GM12874 (cell line): ENCODE measurements around the gene ZNF474.

Source experiments
- TF ChIP-seq, protein P1 (sequence below): IDR thresholded peaks from 2 replicates; pipeline ENCODE4 v1.5.1; 2011; ENCODE audit warnings: low read depth, mild to moderate bottlenecking, control low read depth, low read length, moderate library complexity; ENCODE audit not compliant: insufficient read depth

Gene ZNF474

DNA sequence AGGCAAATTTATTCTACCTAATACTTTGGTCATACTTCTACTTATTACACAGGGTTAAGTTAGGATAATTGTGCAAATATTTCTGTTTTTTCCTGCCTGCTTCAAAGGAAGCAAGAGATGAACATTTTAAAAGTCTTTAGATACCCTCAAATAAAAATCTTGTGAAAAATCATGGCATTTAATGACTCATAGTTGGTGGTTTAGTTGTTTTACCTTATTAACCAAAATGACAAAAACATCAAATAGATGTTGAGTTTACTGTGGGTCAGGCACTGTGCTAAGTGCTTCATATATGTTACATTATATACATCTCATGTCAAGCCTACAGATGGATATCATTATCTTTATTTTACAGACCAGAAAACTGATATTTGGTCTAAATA is 54.4 kb downstream of the ZNF474 start:
- TF ChIP-seq, protein P1, sequence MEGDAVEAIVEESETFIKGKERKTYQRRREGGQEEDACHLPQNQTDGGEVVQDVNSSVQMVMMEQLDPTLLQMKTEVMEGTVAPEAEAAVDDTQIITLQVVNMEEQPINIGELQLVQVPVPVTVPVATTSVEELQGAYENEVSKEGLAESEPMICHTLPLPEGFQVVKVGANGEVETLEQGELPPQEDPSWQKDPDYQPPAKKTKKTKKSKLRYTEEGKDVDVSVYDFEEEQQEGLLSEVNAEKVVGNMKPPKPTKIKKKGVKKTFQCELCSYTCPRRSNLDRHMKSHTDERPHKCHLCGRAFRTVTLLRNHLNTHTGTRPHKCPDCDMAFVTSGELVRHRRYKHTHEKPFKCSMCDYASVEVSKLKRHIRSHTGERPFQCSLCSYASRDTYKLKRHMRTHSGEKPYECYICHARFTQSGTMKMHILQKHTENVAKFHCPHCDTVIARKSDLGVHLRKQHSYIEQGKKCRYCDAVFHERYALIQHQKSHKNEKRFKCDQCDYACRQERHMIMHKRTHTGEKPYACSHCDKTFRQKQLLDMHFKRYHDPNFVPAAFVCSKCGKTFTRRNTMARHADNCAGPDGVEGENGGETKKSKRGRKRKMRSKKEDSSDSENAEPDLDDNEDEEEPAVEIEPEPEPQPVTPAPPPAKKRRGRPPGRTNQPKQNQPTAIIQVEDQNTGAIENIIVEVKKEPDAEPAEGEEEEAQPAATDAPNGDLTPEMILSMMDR = no peak

DNA sequence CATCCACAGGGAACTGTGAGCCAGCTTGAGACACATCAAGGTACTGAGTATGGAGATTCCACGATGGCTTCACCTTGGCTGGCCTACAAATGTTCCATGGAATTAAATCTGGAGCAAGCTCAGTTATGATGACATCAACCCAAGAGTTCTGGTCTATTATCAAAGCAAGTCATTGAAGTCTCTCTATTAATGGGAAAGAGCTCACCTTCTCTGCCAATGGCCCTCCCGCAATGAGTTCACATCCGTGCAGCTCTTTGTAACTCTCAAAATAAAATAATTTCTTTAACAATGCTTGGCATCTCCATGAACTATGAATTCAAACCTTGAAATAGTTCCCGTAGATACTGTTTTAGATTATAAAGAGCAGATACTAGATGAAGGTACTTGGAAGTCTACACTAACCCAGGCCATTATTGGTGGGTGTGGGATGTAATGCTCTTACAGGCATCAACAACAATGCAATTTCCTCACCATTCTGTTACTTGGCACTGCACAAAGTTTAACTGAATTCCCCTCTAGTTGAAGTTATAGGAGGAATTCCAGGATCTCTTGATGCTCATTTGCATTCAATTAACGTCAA is 55.4 kb downstream of the ZNF474 start:
- TF ChIP-seq, protein P1 = no peak

DNA sequence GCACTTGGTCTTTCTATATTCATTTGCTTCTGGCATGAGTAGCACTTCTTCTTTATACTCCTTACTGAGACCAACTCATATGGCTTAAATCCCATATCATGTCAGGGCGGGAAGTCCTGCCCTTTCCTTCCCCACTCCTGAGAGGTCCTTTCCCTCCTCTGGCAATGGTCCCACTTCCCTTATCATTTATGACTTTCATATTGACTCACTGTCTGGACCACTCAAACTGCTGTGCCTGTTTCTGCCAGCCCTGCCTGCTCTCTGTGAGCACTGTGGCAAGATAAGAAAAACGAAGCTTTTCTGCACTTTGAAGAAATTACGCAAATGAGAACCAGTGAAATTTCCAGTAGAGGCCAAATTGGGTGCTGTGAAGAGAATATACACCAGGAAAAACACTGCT is 58.1 kb downstream of the ZNF474 start:
- TF ChIP-seq, protein P1 = no peak

DNA sequence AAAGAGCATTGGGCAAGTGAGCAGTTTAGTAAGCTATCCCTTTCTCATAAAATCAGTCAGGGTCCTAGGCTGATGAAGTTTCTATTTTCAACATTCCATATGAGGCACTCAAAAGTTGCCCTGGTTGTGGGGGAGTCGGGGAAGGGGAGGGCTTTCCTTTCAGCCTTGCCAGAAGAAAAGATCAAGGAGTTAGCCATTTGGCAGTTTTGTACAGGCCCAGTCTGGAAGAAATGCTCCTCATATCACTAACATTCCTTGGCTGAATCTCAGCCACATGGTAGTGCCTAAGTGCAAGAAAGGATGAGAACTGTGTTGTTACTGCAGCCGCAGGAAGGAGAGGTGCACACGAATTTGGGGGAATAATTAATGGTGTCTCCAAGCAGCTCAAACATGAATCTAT is 60.8 kb downstream of the ZNF474 start:
- TF ChIP-seq, protein P1 = no peak

DNA sequence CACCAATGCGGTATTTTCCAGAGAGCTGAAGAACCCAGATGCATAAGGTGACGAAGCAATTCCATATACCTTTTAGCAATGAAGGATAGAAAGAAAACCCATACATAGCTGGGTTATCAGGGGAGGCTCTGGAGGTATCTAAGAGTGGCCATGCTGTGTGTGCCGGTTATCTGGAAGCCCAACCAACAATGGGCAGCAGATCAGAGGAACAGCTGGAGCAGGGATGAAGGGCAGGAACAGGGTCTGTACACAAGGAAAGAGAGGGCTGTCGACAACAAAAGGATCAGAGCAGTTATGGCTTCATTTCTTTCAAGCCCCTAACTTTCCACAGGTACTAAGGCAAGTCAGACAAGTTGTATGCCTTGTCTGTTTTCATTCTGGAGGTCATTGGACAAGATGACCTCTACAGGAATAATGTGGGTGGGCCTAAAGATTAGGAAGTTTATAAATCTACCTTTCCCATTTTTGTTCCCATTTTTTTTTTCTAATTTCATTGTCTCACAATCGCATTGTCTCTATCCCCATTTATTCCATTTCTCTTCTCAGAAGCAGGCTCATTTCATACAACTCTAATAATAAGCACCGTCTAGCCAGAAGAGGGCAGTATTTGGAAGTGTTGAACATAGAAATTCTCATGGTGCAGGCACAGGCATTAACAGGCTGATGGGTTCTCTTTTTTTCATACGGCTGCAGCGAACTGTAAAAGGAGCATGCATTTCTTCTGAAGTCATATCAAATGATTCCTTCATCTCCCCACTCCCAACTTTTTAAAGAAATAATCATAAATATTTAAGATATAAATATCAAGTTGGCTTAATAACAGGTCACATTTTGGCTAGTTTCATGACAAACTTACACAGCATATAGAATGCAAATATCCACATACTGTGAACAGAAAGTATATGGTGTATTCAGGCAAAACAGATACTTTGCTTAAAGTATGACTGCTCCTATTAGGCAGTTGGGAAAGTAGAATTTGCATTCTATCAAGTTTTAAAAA is 63.5 kb downstream of the ZNF474 start:
- TF ChIP-seq, protein P1 = peak; percentile 48

DNA sequence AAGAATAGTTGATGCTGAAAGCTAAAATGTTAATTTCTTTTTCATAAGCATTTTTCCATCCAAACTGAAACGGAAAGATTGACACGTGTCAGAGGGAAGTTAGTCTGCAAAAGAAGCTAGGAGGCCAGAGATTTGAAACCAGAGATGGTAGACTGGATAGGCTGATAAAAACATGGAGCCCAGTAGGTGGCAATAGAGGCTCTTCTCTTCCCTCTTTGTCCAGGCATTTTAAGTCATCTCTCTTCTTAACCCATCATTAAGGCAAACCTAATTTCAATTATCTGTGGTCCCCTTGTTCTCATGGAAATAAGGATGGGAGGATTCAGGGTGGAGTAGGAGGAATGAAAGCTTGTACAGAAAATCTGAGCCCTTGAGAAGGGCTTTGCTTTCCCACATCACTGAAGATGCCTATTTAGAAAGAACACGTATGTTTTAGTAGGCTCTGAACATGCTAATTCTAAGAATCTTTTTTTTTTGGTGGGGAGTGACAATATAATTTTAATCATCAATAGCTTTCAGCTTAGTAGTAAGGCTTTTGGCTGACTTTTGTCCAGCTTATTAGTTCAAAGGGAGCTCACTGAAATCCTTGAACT is 66.6 kb downstream of the ZNF474 start:
- TF ChIP-seq, protein P1 = 0 out of 2 replicates have a peak, but pooled peaks have one; percentile 9

DNA sequence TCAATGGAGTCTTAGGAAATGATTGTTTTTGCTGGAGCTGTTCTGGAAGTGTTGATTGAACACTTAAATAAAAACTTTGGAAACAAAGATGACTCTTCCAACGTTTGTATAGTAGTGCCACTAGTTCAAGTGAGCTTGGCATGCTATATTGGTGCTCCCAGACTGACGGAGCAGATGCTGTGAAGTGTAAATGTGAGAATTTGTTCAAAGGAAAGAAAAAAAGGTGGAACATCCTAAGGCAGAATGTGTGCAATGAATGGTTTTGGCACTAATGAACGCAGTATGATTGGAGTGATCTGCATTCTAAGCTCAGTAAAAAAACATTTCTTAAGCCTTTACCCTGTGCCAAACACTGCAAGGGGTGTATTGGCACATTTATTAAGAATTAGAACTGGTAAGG is 69.8 kb downstream of the ZNF474 start:
- TF ChIP-seq, protein P1 = no peak
